GM19240 (cell line): ENCODE data around the gene HSPG2.
"Not testable (repeated sequence)": the region's sequence is repeated elsewhere in the genome, so short reads cannot be mapped to it uniquely, and the experiment has no call there.

ENCODE experiments used
- DNase-seq: peaks from one replicate; pipeline ENCODE4 v3.0.0; 2011; ENCODE audit warnings: low spot score; ENCODE audit not compliant: insufficient read length

Gene HSPG2

DNA sequence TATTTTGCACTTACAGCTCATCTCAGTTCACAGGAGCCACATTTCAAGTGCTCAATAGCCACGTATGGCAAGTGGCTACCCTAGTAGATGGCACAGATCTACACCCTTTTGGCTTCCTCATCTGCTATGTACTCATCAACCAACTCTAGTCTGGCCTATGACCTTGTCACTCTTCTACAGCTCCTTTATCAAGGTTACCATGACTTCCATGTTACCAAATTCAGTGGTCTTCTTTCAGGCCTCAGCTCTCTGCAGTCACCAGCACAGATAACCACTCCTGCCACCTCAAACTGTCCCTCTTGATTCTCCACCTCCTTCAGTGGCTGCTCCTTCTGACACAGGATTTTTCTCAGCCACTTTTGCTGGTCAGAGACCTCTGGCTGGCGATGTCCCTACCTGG is 142.5 kb downstream of the HSPG2 start:
- no peak for DNase-seq

DNA sequence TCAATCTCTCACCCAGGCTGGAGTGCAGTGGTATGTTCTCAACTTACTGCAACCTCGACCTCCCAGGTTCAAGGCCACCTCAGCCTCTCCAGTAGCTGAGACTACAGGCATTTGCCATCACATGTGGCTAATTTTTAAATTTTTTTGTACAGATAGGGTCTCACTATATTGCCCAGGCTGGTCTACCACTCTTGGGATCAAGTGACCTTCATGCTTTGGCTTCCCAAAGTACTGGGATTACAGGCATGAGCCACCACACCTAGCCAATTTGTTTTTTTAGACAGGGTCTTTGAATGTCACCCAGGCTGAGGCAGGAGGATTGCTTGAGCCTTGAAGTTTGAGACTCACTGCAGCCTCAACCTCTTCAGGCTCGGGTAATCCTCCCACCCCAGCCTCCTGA is 144.0 kb downstream of the HSPG2 start:
- no peak for DNase-seq

DNA sequence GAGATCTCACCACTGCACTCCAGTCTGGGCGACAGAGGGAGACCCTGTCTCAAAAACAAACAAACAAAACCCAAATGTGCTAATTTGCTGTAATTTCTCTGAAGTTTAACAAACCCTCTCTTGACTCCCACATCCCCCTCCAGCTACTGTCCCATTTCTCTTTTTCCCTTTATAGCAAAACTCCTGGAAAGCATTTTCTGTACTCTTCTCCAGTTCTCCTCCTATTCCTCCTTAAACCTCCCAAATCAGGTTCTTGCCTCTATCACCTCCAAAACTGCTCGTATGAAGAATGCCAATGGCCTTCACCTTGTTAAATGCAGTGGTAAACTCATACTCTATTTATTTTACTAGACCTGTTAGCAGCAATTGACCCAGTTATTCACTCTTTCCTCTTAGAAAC is 150.5 kb downstream of the HSPG2 start:
- no peak for DNase-seq

DNA sequence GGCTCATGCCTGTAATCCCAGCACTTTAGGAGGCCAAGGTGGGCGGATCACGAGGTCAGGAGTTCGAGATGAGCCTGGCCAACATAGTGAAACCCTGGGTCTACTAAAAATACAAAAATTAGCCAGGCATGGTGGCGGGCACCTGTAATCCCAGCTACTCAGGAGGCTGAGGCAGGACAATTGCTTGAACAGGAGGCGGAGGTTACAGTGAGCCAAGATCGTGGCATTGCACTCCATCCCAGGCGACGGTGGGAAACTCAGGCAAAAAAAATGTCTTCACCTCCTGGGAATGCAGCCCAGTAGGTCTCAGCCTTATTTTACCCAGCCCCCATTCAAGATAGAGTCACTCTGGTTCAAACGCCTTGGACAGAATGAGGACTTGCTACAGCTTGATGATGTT is 151.3 kb downstream of the HSPG2 start:
- not testable (repeated sequence) for DNase-seq

DNA sequence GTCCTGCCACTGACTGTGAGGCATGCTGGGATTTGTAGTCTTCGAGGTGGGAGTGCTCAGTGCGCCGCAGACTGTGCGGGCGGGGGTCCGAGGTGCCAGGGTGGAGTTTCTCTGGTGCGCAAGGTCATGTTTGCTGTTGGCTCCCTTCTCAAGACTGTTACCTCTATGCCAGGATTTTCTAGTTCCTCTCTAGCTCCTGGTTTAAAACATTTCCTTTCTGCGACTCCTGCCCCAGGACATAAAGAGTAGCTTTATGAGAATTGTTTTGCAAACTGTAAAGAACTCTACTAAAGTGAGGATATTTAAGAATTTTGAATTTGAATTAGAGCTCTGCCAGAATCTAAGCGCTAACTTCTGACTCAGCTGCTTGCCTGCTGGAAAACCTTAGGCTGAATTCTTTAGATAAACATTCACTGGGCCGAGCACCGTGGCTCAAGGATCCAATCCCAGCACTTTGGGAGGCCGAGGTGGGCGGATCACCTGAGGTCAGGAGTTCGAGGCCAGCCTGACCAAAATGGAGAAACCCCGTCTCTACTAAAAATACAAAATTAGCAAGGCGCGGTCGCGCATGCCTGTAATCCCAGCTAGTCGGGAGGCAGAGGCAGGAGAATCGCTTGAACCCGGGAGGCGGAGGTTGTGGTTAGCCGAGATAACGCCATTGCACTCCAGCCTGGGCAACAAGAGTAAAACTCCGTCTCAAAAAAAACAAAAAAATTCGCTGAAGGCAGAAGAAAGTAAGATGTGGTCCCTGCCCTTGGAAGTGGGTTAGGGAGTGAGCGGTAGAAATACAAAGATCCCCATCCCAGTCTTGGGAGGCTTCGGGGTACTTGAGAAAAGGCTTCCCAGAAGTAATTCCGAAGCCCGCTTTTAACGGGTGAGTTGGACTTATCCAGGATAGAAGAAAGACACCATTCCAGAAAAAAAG is 153.2 kb downstream of the HSPG2 start:
- peak; percentile 70 for DNase-seq

DNA sequence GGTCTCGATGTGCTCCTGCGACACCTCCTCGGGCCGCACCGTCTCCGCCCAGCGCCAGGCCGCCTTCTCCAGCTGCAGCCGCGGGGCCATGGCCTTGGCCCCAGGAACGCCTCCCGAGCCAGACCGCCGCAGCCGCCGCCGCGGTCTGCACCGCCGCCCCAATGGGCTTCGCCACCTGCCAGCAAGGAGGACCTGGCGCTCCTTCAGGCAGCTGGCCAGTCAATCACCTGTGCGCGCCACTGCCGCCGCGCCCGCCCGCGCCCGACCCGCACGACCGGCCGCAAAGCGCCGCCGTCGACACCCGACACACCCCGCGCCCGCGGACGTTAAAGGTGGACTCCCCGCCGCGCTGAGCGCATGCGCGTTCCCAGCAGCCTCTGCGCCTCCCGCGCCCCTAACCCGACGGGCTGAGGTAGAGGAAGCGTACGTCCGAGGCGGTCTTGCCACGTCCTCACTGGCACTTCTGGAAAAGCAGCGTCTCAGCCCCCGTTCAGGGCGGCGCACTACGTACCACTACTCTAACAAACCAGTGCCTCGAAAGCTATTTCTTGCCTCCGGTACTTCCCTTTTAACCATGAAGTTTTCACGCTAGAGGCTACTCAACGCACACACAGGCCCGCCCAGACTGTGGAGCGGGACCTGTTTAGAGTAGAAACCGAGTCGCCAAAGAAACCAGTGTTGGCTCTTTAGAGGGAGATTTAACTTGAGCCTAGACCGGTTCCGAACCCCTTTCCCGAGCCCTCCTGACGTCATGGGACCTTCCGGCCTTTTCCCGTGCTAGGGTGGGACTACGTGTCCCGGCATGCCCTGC is 154.0 kb downstream of the HSPG2 start, which contains the start of gene USP48:
Gene USP48 (minus strand): TSS at position 282 of the 811 bp plus-strand sequence. CDS start 192 bp downstream, at position 90.
- peak; percentile 74 for DNase-seq

DNA sequence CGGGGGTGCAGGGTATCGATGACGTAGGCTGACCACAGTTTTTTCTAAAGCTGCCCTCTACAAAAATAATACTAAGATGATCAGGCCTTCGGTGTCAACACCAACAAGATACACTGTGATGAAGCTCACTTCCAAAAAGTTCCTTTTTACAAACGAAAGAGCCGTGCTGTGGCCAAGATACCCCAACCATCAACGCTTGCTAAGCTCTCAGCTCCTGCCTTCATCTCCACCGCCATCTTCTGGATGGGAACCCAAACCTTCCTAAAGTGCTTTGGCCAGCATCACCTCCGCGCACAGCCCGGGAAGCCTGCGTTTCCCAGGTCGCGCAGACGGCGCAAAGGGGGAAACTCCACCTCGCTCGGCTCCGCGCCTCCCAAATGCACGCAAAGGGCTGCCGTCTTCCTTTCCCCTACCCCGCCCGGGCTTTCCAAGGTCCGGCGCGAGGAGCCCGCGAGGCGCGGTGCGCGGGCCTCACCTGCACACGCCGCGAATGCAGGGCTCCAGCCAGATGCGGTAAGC is 154.7 kb downstream of the HSPG2 start:
- DNase-seq = no peak

DNA sequence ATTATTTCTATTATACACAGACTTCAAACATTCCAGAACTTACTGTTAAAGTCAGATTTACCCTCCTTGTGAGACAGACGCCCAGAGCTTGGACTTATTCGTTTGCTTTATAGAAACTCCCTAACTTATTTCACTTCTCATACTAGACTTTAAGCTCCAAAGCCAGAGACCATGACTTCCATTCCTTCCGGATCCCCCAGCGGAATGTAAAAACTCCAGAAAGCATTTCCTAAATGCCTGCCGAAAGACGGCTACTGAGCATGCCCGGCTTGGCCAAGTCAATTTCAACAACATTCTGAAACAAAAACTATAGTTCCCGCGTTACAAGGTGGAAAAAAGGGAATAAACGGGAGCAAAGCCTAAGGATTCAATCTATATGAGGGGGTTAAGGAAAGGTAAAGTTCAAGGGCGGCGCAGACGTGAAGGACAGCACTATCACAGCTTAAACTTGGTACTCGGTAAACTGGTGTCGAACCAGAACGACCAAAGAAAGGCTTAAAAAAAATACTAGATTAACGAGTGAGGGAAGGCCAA is 155.2 kb downstream of the HSPG2 start:
- DNase-seq = no peak

DNA sequence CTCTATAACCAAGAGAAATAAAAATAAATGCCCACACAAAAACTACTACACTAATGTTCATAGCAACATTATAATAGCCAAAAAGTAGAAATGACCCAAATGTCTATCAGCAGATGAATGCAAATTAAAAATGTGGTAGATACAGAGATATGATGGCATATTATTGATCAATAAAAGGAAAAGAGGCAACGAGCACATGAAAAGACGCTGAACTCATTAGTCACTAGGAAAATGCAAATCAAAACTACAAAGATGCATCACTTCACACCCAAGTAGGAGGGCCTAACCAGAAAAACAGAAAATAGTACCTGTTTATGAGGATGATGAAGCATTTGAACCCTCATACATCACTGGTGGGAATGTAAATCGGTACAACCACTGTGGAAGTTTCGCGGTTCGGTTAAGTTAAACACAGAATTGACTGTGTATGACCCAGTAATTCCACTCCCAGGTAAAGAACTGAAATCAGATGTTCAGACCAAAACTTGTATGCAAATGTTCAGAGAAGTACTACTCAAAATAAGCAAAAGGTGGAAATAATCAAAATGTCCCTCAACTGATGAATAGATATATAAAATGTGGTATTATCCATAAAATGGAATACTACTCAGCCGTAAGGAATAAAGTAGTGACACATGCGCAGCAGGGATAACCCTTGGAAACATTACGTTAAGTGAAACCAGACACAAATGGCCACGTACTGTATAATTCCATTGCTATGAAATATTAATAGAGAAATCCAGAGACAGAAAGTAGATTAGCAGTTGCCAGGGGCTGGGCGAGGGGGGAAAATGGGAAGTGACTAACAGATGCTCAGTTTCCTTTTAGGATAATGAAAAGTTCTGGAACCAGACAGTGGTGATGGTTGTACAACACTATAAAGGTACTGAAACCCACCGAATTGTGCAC is 157.2 kb downstream of the HSPG2 start:
- no peak for DNase-seq

DNA sequence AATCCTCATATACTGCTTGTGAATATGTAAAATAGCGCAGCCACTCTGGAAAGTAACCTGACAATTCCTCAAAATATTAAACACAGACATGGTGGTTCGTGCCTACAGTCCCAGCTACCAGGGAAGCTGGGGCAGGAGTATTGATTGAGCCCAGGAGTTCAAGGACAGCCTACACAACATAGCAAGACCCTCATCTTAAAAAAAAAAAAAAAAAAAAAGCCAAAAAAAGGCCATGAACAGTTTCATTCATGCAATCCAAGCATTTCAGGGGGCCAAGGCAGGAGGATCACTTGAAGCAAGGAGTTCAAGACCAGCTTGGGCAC is 158.7 kb downstream of the HSPG2 start:
- DNase-seq = no peak

DNA sequence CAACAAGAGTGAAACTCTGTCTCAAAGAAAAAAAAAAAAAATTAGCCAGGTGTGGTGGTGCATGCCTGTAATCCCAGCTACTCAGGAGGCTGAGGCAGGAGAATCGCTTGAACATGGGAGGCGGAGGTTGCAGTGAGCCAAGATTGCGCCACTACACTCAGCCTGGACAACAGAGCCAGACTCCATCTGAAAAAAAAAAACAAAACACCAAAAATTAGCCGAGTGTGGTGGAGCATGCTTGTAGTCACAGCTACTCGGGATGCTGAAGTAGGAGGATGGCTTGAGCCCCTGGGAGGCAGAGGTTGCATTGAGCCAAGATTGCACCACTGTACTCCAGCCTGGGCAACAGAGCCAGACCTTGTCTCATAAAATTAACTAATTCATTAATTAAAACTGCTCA is 160.2 kb downstream of the HSPG2 start:
- not testable (repeated sequence) for DNase-seq

DNA sequence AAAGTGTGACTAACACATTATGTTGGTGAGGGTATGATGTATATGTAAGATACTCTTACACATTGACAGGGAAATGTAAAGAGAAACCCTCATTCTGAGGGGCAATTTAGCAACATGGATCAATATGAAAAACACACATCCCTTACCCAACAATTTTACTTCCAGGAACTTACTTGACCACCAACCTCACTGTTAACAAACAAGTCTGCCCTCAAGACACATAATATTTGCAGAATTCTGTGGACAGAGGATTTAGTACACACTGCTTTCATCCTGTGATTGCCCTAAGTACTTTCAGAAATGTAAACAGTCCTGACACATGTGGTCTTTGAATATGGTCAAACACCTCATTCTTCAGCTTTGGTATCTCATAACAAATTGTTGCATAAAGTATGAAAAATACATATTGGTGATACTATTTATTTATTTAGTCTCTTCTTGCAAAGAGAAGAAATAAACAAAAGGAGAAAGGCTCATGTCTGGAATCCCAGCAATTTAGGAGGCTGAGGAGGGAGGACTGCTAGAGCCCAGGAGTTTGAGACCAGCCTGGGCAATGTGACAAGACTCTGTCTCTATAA is 161.0 kb downstream of the HSPG2 start:
- no peak for DNase-seq

DNA sequence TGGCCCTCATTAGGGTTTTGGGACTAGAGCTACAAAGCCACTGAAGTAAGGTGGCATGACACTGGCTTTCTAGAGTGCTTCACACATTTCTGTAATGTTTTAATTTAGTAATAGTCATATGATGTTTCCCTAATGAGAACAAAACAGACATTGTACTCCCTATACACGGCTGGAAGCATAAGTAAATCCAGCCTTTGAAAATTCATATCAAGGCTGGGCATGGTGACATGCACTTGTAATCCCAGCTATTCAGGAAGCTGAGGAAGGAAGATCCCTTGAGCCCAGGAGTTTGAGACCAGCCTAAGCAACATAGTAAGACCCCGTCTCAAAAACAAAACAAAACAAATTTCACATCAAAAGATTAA is 161.6 kb downstream of the HSPG2 start:
- DNase-seq = no peak

DNA sequence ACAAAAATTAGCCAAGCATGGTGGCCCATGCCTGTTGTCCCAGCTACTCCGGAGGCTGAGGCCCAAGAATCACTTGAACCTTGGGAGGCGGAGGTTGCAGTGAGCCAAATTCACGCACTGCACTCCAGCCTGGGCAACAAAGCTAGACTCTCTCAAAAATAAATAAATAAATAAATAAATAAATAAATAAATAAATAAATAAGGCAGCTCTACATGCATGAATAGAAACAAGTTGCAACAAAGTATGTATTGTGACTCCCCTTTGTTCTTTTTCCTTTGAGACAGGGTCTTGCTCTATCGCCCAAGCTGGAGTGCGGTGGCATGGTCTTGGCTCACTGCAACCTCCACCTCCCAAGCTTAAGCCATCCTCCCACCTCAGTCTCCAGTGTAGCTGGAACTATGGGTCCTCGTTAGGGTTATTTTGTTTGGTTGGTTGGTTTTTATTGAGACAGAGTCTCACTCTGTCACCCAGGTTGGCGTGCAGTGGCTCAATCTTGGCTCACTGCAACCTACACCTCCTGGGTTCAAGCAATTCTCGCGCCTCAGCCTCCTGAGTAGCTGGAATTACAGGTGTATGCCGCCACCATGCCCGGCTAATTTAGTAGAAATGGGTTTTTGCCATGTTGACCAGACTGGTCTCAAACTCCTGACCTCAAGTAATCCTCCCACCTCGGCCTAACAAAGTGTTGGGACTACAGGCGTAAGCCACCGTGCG is 162.1 kb downstream of the HSPG2 start:
- DNase-seq = no peak

DNA sequence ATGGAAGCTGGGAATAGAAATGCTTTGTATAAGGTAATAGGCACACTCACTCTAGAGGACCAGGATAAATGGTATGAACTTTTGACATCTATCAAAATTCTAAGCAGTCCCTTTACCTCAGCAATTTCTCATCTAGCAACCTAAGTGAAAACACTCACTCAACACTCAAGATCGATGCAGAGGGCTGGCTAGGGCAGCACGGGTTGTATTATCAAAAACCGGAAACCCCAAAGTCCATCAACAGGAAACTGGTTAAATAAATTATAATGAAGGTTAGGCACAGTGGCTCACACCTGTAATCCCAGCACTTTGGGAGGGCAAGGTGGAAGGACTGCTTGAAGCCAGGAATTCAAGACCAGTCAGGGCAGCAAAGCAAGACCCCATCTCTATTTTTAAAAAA is 163.5 kb downstream of the HSPG2 start:
- no peak for DNase-seq
